ENCODE results near the gene PEF1. TPM values are rescaled to one million over a fixed set of nuclear protein-coding genes. Genes with fewer than 3 reads are reported as not detected.

Gene PEF1
- total RNA-seq, 1 donor from 2014 or later, result 53.0 TPM

DNA sequence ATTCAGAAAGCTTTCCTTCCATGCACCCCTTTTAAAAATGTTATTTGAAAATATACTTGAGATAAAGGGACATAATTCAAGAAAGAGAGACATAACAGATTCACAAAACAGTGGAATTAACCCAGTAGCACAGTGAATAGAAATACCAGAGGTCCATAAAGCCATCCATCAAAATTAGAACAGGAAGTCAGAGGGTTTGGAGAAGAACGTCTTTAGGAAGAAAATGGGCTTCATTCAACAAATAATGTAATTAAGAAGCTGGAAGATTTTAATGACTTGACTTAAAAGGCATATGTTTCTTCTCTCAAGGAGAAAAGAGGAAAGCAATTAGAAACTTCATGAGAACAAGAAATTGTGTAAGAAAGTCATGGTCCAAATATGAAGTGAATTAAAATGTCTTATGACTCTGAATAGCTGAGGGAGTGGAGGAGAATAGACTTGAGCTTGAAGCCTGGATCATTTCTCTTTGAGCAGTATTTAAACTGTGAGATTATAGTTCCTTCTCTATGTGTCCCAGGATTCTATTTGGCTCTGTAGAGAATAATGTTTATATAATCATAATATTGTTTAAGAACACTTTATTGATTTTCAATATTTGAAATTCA, 35.1 kb downstream of the PEF1 start:
- no peaks in the 10 kb centered on the region for H3K9me3 Mint-ChIP-seq (ENCODE audit: low read depth)
- H3K27me3 Mint-ChIP-seq (ENCODE audit: low read depth), result peaks cover 8% of the 10 kb centered on the region
- no peaks in the 10 kb centered on the region for H3K36me3 Mint-ChIP-seq (ENCODE audit: low read depth)
- H3K4me3 Mint-ChIP-seq (ENCODE audit: unreplicated experiment), result no peak overlapping the region
- H3K4me1 Mint-ChIP-seq (ENCODE audit: low read depth), result peaks cover 4% of the 10 kb centered on the region
- no peak for DNase-seq (ENCODE audit: low spot score)
- H3K27ac Mint-ChIP-seq (ENCODE audit: unreplicated experiment), result no peak overlapping the region
- TF ChIP-seq, protein P1, sequence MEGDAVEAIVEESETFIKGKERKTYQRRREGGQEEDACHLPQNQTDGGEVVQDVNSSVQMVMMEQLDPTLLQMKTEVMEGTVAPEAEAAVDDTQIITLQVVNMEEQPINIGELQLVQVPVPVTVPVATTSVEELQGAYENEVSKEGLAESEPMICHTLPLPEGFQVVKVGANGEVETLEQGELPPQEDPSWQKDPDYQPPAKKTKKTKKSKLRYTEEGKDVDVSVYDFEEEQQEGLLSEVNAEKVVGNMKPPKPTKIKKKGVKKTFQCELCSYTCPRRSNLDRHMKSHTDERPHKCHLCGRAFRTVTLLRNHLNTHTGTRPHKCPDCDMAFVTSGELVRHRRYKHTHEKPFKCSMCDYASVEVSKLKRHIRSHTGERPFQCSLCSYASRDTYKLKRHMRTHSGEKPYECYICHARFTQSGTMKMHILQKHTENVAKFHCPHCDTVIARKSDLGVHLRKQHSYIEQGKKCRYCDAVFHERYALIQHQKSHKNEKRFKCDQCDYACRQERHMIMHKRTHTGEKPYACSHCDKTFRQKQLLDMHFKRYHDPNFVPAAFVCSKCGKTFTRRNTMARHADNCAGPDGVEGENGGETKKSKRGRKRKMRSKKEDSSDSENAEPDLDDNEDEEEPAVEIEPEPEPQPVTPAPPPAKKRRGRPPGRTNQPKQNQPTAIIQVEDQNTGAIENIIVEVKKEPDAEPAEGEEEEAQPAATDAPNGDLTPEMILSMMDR (IDR thresholded peaks at IDR 0.05), result no peak

- Mint-ChIP-seq H3K4me1 (ENCODE audit: low read depth) (no peaks in the 10 kb centered on the region), H3K27ac (ENCODE audit: unreplicated experiment) (no peak overlapping the region), H3K36me3 (ENCODE audit: low read depth) (peaks cover 2% of the 10 kb centered on the region), H3K4me3 (ENCODE audit: unreplicated experiment) (no peak overlapping the region), H3K9me3 (ENCODE audit: low read depth) (no peaks in the 10 kb centered on the region), H3K27me3 (ENCODE audit: low read depth) (peaks cover 11% of the 10 kb centered on the region)
- no peak for DNase-seq (ENCODE audit: low spot score)
- TF ChIP-seq, protein P1 (IDR thresholded peaks at IDR 0.05), result no peak
These were observed 37.3 kb downstream of the PEF1 start for GRCh38 chr1:31607360-31607759.

DNA sequence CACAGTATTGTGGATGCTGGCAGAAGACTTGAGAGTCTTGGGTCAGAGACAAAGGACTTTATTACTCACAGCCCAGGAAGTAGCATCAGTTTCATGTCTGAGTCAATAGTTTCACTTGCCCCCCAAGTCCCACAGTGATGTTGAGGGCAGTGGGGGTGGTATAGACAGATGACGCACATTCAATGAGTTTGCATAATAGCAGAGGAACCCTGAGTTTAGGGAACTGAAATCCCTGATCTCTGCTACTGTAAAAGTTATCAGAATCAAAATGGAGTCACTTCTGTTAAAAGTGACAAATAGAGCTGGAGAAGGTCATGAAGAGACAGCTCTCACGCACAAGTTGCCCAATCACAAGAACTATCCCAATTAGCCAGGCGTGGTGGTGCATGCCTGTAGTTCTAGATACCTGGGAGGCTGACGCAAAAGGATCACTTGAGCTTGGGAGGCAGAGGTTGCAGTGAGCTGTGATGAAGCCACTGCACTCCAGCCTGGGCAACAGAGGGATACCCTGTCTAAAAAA, 38.7 kb downstream of the PEF1 start:
- TF ChIP-seq, protein P1 (IDR thresholded peaks at IDR 0.05), result no peak
- DNase-seq (ENCODE audit: low spot score), result no peak
- no peaks in the 10 kb centered on the region for H3K9me3 Mint-ChIP-seq (ENCODE audit: low read depth)
- H3K27me3 Mint-ChIP-seq (ENCODE audit: low read depth), result peaks cover 11% of the 10 kb centered on the region
- H3K4me3 Mint-ChIP-seq (ENCODE audit: unreplicated experiment), result no peak overlapping the region
- no peaks in the 10 kb centered on the region for H3K4me1 Mint-ChIP-seq (ENCODE audit: low read depth)
- H3K36me3 Mint-ChIP-seq (ENCODE audit: low read depth), result peaks cover 2% of the 10 kb centered on the region
- no peak overlapping the region for H3K27ac Mint-ChIP-seq (ENCODE audit: unreplicated experiment)

DNA sequence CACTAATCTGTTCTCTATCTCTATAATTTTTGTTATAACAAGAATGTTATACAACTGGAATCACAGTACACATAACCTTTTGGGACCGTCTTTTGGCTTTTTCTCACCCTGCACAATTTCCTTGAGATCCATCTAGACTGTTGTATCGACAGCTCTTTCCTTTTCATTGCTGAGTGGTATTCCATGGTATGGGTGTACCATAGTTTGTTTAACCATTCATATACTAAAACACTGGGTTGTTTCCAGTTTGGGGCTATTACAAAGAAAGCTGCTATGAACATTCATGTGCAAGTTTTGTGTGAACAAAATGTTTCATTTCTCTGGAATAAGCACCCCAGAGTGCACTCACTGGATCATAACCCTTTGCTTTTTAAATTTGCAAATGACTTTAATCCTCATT, 42.6 kb downstream of the PEF1 start:
- TF ChIP-seq, protein P1 (IDR thresholded peaks at IDR 0.05), result no peak
- Mint-ChIP-seq H3K36me3 (ENCODE audit: low read depth) (peaks cover 2% of the 10 kb centered on the region), H3K9me3 (ENCODE audit: low read depth) (no peaks in the 10 kb centered on the region), H3K4me1 (ENCODE audit: low read depth) (no peaks in the 10 kb centered on the region), H3K27me3 (ENCODE audit: low read depth) (peaks cover 3% of the 10 kb centered on the region), H3K4me3 (ENCODE audit: unreplicated experiment) (no peak overlapping the region), H3K27ac (ENCODE audit: unreplicated experiment) (no peak overlapping the region)
- no peak for DNase-seq (ENCODE audit: low spot score)

GRCh38 chr1:31600641-31601040, 44.0 kb downstream of the PEF1 start:
- Mint-ChIP-seq H3K4me1 (ENCODE audit: low read depth) (no peaks in the 10 kb centered on the region), H3K36me3 (ENCODE audit: low read depth) (peaks cover 2% of the 10 kb centered on the region), H3K4me3 (ENCODE audit: unreplicated experiment) (no peak overlapping the region), H3K27ac (ENCODE audit: unreplicated experiment) (no peak overlapping the region), H3K9me3 (ENCODE audit: low read depth) (no peaks in the 10 kb centered on the region), H3K27me3 (ENCODE audit: low read depth) (peaks cover 6% of the 10 kb centered on the region)
- no peak for DNase-seq (ENCODE audit: low spot score)
- TF ChIP-seq, protein P1 (IDR thresholded peaks at IDR 0.05), result no peak
